ENCODE data around the gene TIMM17A. TPM values are rescaled to one million over a fixed set of nuclear protein-coding genes. Genes with fewer than 3 reads are reported as not detected.
A peak's percentile ranks its signal among the peaks of the same experiment; 100 is the strongest.

The TIMM17A gene
- polyA plus RNA-seq, 1 experiment = 54.6 TPM

DNA sequence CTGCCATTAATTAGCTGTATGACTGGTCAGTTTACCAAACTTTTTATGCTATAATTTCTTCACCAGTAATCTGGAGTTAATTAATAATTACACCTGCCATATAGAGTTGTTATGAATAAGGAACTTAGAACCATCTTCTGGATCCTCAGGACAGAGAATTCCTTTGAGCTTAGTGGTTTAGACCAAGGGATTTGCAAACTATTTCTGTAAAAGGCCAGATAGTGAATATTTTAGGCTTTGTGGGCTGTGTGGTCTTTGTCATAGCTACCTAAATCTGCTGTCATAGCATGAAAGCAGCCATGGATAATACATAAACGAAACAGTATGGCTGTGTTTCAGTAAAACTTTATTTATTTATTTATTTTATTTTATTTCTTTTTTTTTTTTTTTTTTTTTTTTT, 9.0 kb downstream of the TIMM17A start:
- POLR2A ChIA-PET = no interaction called here
- peaks cover 10% of the 10 kb centered on the region for H3K36me3 ChIP-seq (ENCODE audit: control insufficient read depth, insufficient read depth, low read length)
- DNase-seq (ENCODE audit: low read depth) = peak; percentile 41

GRCh38 chr1:201966171-201966570, 10.9 kb downstream of the TIMM17A start:
- no peak overlapping the region for H3K4me3 ChIP-seq (ENCODE audit: low read depth, low read length)
- TF ChIP-seq, protein P1, sequence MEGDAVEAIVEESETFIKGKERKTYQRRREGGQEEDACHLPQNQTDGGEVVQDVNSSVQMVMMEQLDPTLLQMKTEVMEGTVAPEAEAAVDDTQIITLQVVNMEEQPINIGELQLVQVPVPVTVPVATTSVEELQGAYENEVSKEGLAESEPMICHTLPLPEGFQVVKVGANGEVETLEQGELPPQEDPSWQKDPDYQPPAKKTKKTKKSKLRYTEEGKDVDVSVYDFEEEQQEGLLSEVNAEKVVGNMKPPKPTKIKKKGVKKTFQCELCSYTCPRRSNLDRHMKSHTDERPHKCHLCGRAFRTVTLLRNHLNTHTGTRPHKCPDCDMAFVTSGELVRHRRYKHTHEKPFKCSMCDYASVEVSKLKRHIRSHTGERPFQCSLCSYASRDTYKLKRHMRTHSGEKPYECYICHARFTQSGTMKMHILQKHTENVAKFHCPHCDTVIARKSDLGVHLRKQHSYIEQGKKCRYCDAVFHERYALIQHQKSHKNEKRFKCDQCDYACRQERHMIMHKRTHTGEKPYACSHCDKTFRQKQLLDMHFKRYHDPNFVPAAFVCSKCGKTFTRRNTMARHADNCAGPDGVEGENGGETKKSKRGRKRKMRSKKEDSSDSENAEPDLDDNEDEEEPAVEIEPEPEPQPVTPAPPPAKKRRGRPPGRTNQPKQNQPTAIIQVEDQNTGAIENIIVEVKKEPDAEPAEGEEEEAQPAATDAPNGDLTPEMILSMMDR (IDR thresholded peaks at IDR 0.05; ENCODE audit: insufficient read depth, low read depth, low read length) = no peak
- DNase-seq (ENCODE audit: low read depth) = no peak
- no peaks in the 10 kb centered on the region for H3K27me3 ChIP-seq (ENCODE audit: control insufficient read depth, insufficient read depth, low read length)
- peaks cover 13% of the 10 kb centered on the region for H3K36me3 ChIP-seq (ENCODE audit: control insufficient read depth, insufficient read depth, low read length)
- CTCF ChIA-PET = interaction anchor here (1.3 to 10.6 kb wide), 3 partner anchors 33 to 88 kb away, joined by 4 to 123 read pairs (median 4); no protein-coding TSS in a partner anchor
- POLR2A ChIA-PET = interaction anchor here (0.6 kb wide), 2 partner anchors 48 to 112 kb away, joined by 3 to 6 read pairs; no protein-coding TSS in a partner anchor

More for the DNA sequence above, 9.0 kb downstream of the TIMM17A start:
- Histone ChIP-seq H3K4me3 (ENCODE audit: low read depth, low read length) (no peak overlapping the region), H3K27me3 (ENCODE audit: control insufficient read depth, insufficient read depth, low read length) (no peaks in the 10 kb centered on the region)
- TF ChIP-seq, protein P1 (IDR thresholded peaks at IDR 0.05; ENCODE audit: insufficient read depth, low read depth, low read length) = no peak
- CTCF ChIA-PET = interaction anchor here (1.0 to 10.6 kb wide), 7 partner anchors 9 to 135 kb away, joined by 3 to 123 read pairs (median 4); partner anchors contain the start of gene IPO9

GRCh38 chr1:201968202-201968925, 13.1 kb downstream of the TIMM17A start:
- no peak for DNase-seq (ENCODE audit: low read depth)
- H3K4me3 ChIP-seq (ENCODE audit: low read depth, low read length) = no peak overlapping the region
- POLR2A ChIA-PET = no interaction called here
- H3K36me3 ChIP-seq (ENCODE audit: control insufficient read depth, insufficient read depth, low read length) = peaks cover 9% of the 10 kb centered on the region
- no peaks in the 10 kb centered on the region for H3K27me3 ChIP-seq (ENCODE audit: control insufficient read depth, insufficient read depth, low read length)
- TF ChIP-seq, protein P1 (IDR thresholded peaks at IDR 0.05; ENCODE audit: insufficient read depth, low read depth, low read length) = no peak
- CTCF ChIA-PET = interaction anchor here (0.6 to 10.6 kb wide), 5 partner anchors 58 to 79 kb away, joined by 3 to 123 read pairs (median 3); partner anchors contain the start of gene SHISA4

GRCh38 chr1:201970334-201971159, 15.2 kb downstream of the TIMM17A start:
- Histone ChIP-seq H3K27me3 (ENCODE audit: control insufficient read depth, insufficient read depth, low read length) (no peaks in the 10 kb centered on the region), H3K36me3 (ENCODE audit: control insufficient read depth, insufficient read depth, low read length) (peaks cover 5% of the 10 kb centered on the region), H3K4me3 (ENCODE audit: low read depth, low read length) (no peak overlapping the region)
- TF ChIP-seq, protein P1 (IDR thresholded peaks at IDR 0.05; ENCODE audit: insufficient read depth, low read depth, low read length) = no peak
- DNase-seq (ENCODE audit: low read depth) = no peak
- ChIA-PET POLR2A (no interaction called here), CTCF (interaction anchor here (1.3 to 10.6 kb wide), 3 partner anchors 75 to 84 kb away, joined by 3 to 201 read pairs (median 123); partner anchors contain the start of gene SHISA4)

All from BJ (cell line).